Retinal pigment epithelial cell (primary cell): ENCODE measurements around the gene LIPC.

Experiments
- DNase-seq: peaks from one replicate; pipeline ENCODE4 v3.0.0-alpha.2; 2010; ENCODE audit warnings: low read depth
- H3K4me3 ChIP-seq: 2 replicates; pipeline ENCODE4 v1.5.1; 2011; ENCODE audit warnings: mild to moderate bottlenecking, low read length, control low read depth, moderate library complexity
- TF ChIP-seq, protein P1 (sequence below): conservative IDR thresholded peaks from 2 replicates; pipeline ENCODE4 v1.5.1; 2011; ENCODE audit warnings: low read depth, low read length, control low read depth, inconsistent platforms

Gene LIPC

DNA sequence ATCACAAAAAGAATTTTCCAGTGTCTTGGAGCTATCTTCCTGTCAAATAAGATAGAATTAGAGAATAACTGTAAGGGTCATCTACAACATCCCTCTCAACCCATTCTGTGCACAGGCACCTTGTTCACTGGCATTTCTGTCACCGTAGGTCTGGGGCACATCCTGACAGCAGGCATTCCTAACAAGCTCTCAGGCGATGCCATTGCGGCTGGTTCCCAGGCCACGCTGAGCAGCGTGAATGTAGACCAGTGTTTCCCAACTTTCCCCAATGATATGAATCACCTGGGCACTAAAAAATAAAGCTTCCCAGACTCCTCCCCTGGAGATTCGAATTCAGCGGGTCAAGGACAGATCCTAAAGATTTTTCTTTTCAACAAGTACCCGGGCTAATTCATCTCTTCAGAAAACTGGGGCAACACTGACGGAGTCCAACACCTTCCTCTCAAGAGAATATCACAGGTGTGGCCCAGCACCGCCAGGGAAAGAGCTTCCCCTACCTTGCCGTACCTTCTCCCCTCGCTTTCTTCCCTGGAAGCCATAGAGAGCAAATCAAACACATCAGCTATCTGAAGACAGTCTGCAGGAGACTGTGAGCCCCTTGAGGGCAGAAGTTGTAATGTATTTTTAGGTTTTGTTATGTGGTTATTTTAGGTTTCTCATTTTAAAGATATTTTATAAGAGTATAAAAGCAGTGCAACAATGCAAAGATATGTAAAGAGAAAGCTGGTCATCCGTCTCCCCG lies 143.4 kb downstream of the LIPC start:
- no peak overlapping the region for H3K4me3 ChIP-seq
- no peak for DNase-seq
- TF ChIP-seq, protein P1, sequence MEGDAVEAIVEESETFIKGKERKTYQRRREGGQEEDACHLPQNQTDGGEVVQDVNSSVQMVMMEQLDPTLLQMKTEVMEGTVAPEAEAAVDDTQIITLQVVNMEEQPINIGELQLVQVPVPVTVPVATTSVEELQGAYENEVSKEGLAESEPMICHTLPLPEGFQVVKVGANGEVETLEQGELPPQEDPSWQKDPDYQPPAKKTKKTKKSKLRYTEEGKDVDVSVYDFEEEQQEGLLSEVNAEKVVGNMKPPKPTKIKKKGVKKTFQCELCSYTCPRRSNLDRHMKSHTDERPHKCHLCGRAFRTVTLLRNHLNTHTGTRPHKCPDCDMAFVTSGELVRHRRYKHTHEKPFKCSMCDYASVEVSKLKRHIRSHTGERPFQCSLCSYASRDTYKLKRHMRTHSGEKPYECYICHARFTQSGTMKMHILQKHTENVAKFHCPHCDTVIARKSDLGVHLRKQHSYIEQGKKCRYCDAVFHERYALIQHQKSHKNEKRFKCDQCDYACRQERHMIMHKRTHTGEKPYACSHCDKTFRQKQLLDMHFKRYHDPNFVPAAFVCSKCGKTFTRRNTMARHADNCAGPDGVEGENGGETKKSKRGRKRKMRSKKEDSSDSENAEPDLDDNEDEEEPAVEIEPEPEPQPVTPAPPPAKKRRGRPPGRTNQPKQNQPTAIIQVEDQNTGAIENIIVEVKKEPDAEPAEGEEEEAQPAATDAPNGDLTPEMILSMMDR = no peak

- DNase-seq = no peak
- H3K4me3 ChIP-seq = no peak overlapping the region
- TF ChIP-seq, protein P1 = no peak
Observed at GRCh38 chr15:58576657-58577056, 144.9 kb downstream of the LIPC start.

DNA sequence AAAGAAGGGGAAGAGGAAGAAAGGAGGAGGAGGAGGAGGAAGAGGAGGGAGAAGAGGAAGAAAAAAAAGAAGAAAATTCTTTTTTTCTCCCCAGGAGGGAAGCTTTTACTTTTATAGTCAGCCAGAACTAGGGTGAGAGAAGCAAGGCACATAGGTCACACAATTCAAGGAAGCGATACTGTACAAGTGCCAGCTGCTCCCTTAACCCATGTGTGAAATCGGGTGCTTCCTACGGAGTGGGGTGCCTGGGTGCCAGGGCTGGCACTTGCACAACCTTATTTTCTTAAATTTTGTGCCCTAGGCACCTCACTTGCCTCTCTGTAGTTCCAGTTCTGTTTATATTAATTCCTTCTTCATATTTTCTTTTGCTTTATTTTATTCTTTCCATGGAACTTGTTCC lies 150.4 kb downstream of the LIPC start:
- no peak overlapping the region for H3K4me3 ChIP-seq
- DNase-seq = no peak
- TF ChIP-seq, protein P1 = no peak

GRCh38 chr15:58583171-58583908 lies 151.5 kb downstream of the LIPC start:
- DNase-seq = no peak
- TF ChIP-seq, protein P1 = no peak
- no peak overlapping the region for H3K4me3 ChIP-seq

- TF ChIP-seq, protein P1 = no peak
- H3K4me3 ChIP-seq = no peak overlapping the region
- DNase-seq = no peak
Observed at GRCh38 chr15:58584789-58585461, 153.1 kb downstream of the LIPC start.

- TF ChIP-seq, protein P1 = no peak
- H3K4me3 ChIP-seq = no peak overlapping the region
- no peak for DNase-seq
Observed at GRCh38 chr15:58585693-58586443, 154.1 kb downstream of the LIPC start.
